Measurements from ENCODE around the gene PLXND1.
"Not testable (repeated sequence)": the region's sequence is repeated elsewhere in the genome, so short reads cannot be mapped to it uniquely, and the experiment has no call there.

PLXND1 gene

GRCh38 chr3:129618186-129618820 is 11.8 kb upstream of the PLXND1 start:
- in situ Hi-C loops (cut with HindIII; ENCODE audit: low pct_ligation_motif_present, low pct_unique_long_range_greater_than_20kb, low sequenced_read_pairs): no loop called here
- no peak for DNase-seq

GRCh38 chr3:129617381-129618185 is 11.1 kb upstream of the PLXND1 start:
- in situ Hi-C loops (cut with HindIII; ENCODE audit: low pct_ligation_motif_present, low pct_unique_long_range_greater_than_20kb, low sequenced_read_pairs): no loop called here
- DNase-seq: no peak

GRCh38 chr3:129616713-129617112 is 10.2 kb upstream of the PLXND1 start:
- no peak for DNase-seq
- in situ Hi-C loops (cut with HindIII; ENCODE audit: low pct_ligation_motif_present, low pct_unique_long_range_greater_than_20kb, low sequenced_read_pairs): no loop called here

GRCh38 chr3:129616291-129616690 is 9.8 kb upstream of the PLXND1 start:
- in situ Hi-C loops (cut with HindIII; ENCODE audit: low pct_ligation_motif_present, low pct_unique_long_range_greater_than_20kb, low sequenced_read_pairs): no loop called here
- no peak for DNase-seq

GRCh38 chr3:129615751-129616281 is 9.3 kb upstream of the PLXND1 start:
- in situ Hi-C loops (cut with HindIII; ENCODE audit: low pct_ligation_motif_present, low pct_unique_long_range_greater_than_20kb, low sequenced_read_pairs): no loop called here
- no peak for DNase-seq

- in situ Hi-C loops (cut with HindIII; ENCODE audit: low pct_ligation_motif_present, low pct_unique_long_range_greater_than_20kb, low sequenced_read_pairs): no loop called here
- DNase-seq: no peak
These were observed 8.5 kb upstream of the PLXND1 start for GRCh38 chr3:129614927-129615363.

- in situ Hi-C loops (cut with HindIII; ENCODE audit: low pct_ligation_motif_present, low pct_unique_long_range_greater_than_20kb, low sequenced_read_pairs): no loop called here
- no peak for DNase-seq
These were observed 8.0 kb upstream of the PLXND1 start for GRCh38 chr3:129614435-129614834.

- in situ Hi-C loops (cut with HindIII; ENCODE audit: low pct_ligation_motif_present, low pct_unique_long_range_greater_than_20kb, low sequenced_read_pairs): no loop called here
- no peak for DNase-seq
These were observed 6.9 kb upstream of the PLXND1 start for GRCh38 chr3:129613367-129613740.

- in situ Hi-C loops (cut with HindIII; ENCODE audit: low pct_ligation_motif_present, low pct_unique_long_range_greater_than_20kb, low sequenced_read_pairs): no loop called here
- no peak for DNase-seq
These were observed 6.3 kb upstream of the PLXND1 start for GRCh38 chr3:129612534-129613366.

- in situ Hi-C loops (cut with HindIII; ENCODE audit: low pct_ligation_motif_present, low pct_unique_long_range_greater_than_20kb, low sequenced_read_pairs): no loop called here
- DNase-seq: peak; percentile 33
These were observed 5.5 kb upstream of the PLXND1 start for GRCh38 chr3:129611812-129612533.

- in situ Hi-C loops (cut with HindIII; ENCODE audit: low pct_ligation_motif_present, low pct_unique_long_range_greater_than_20kb, low sequenced_read_pairs): no loop called here
- no peak for DNase-seq
These were observed 4.9 kb upstream of the PLXND1 start for GRCh38 chr3:129611446-129611800.

GRCh38 chr3:129610794-129611445 is 4.4 kb upstream of the PLXND1 start:
- DNase-seq; in situ Hi-C loops (cut with HindIII; ENCODE audit: low pct_ligation_motif_present, low pct_unique_long_range_greater_than_20kb, low sequenced_read_pairs): not testable (repeated sequence)

GRCh38 chr3:129610276-129610675 is 3.8 kb upstream of the PLXND1 start:
- in situ Hi-C loops (cut with HindIII; ENCODE audit: low pct_ligation_motif_present, low pct_unique_long_range_greater_than_20kb, low sequenced_read_pairs): no loop called here
- DNase-seq: no peak

- in situ Hi-C loops (cut with HindIII; ENCODE audit: low pct_ligation_motif_present, low pct_unique_long_range_greater_than_20kb, low sequenced_read_pairs): no loop called here
- no peak for DNase-seq
These were observed 3.2 kb upstream of the PLXND1 start for GRCh38 chr3:129609591-129610182.

- in situ Hi-C loops (cut with HindIII; ENCODE audit: low pct_ligation_motif_present, low pct_unique_long_range_greater_than_20kb, low sequenced_read_pairs): no loop called here
- DNase-seq: no peak
These were observed 2.6 kb upstream of the PLXND1 start for GRCh38 chr3:129608936-129609590.

- peak; percentile 39 for DNase-seq
- in situ Hi-C loops (cut with HindIII; ENCODE audit: low pct_ligation_motif_present, low pct_unique_long_range_greater_than_20kb, low sequenced_read_pairs): no loop called here
These were observed 1.8 kb upstream of the PLXND1 start for GRCh38 chr3:129608087-129608935.

All from ACHN (cell line).